NOMO-1 treated with dmso at 0.1 percent for 144 hours (cell line): ENCODE data around the gene CDK6.
"Not testable (repeated sequence)": the region's sequence is repeated elsewhere in the genome, so short reads cannot be mapped to it uniquely, and the experiment has no call there.

Experiments used
- DNase-seq: peaks from one replicate; lab custom pipeline; 2025; ENCODE audit not compliant: unreplicated experiment; lab: John Stamatoyannopoulos, UW

Gene CDK6

DNA sequence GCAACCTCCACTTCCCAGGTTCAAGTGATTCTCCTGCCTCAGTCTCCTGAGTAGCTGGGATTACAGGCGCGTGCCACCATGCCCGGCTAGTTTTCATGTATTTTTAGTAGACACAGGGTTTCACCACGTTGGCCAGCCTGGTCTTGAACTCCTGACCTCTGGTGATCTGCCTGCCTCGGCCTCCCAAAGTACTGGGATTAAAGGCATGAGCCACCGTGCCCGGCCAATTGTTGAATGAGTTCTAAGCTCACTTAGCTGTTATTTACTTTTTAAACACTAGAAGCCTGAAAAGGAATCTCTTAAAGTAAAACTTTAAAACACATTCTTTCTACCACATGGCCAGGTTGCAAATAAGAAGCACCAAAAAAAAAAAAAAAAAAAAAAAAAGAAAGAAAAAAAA lies 231.9 kb downstream of the CDK6 start:
- not testable (repeated sequence) for DNase-seq

DNA sequence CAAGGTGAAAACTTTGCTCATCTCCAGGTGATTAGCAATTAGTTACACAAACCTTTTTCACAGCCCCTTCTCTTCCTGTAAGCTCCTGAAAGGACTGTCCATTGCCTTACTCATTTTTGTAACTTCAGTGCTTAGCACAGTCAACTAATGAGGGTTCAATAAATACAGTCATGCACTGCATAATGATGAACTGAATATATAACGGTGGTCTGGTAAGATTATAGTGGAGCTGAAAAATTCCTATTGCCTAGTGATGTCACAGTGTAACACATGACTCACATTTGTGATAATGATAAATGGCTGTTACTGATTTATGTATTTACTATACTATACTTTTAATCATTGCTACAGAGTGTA lies 233.3 kb downstream of the CDK6 start:
- no peak for DNase-seq

DNA sequence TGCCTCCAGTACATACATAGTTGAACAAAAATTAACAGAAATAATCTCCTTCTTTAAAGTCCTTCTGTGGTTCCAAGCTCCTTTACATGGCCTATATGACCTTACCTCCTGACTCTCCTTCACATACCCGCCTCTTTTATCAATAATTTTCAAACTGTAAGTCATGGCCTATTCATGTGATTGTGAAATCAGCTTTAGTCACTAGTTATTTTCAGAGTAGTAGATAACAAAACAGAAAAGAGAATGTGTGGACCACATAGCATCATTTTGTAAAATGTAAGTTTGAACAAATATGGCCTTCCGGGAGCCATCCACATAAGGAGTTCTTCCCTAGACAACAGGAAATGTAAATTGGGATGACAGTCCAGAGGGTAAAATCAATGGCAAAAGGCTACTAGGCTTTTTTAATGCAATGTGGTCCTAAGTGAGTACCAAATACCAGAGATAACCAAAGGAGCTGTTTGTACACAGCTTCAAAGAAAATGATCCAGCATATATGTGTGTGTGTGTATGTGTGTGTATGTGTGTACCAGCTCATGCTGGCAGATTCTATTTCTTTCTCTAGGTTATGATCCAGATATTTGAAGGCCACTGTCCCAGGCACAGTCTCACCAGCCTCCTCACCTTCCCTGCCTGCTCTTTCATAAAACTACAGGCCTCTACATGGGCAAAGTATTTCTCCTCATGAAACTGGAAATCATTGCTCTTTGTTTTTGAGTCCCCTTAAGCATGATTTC lies 233.9 kb downstream of the CDK6 start:
- peak; percentile 24 for DNase-seq

DNA sequence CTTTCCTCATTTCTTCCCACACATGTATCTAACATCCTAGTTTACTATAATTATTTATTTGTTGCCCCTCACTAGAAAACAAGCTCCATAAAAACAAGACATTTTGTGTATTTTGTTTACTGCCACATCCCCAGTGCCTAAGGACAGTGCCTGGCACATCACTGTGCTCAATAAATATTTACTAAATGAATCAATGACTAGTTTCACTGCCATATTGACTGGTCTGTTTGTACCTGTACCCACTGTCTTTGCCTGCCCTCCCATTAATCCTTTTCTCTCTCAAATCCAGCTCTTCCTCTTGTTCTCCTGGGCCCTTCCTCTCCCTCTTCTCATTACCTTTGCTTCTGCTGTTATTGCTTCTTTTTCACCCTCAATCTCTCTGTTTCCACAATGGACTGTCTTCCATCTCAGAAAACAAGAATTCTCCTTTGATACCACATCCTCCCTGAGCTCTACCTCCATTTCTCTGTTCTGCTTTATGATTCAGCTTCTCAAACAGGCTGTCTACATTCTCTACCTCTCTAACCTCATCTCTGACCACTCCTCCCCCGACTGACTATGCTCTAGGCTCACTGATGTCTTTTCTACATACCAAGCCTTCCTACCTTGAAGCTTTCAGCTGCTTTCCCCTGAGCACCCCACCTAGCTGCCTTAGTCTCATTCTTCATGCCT lies 237.9 kb downstream of the CDK6 start:
- DNase-seq = no peak

DNA sequence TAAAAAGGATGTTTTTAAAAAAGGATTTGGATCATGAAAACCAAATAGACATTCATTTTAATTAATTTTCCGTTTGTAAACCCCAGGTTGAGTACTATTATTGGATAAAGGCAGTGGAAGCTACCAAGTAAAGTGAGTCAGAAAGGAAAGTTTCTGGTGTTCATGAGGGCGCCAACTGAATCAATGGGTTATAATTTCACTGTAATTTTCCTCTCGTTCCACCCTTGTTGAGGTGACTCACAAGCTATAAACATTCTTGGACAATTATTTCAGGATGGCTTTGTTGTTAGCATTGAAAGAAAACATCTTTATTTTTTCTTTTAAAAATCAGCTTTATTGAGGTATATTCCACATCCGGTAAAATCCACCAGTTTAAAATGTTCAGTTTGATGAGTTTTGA lies 241.1 kb downstream of the CDK6 start:
- DNase-seq = no peak

DNA sequence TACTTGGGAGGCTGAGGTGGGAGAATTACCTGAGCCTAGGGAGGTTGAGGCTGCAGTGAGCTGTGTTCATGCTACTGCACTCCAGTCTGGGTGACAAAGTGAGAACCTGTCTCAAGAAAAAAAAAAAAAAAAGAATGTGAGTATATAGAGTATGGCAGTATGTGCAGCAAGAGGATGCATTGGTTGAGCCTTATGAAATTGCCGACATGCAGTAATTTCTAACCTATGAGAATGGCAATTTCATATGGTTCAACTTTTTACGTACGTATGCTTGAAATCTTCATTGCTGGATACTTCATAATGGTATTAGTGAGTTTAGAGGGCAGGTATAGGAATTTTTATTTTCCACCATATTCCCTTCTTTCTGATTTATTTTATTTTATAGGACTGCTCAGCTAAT lies 241.6 kb downstream of the CDK6 start:
- no peak for DNase-seq

DNA sequence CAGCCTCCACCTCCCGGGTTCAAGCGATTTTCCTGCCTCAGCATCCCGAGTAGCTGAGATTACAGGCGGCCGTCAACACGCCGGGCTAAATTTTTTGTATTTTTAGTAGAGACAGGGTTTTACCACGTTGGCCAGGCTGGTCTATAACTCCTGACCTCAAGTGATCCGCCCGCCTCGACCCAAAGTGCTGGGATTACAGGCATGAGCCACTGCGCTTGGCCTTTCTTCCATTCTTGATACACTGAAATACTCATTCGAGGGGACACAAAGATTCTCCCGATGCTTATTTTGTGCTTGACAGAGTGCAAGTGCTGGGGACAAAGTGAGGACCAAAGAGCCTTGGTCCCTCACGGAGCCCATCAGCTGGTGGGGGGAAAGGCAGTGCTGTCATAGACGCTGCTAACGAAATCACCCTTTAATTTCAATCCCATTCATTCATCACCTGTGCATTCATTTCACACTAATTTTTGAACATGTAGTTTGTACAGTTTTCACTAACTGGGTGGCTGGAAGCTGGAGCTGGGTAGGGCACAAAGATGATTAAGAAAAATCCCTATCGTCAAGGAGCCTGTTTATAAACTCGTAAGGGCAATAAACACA lies 245.6 kb downstream of the CDK6 start:
- DNase-seq = no peak

DNA sequence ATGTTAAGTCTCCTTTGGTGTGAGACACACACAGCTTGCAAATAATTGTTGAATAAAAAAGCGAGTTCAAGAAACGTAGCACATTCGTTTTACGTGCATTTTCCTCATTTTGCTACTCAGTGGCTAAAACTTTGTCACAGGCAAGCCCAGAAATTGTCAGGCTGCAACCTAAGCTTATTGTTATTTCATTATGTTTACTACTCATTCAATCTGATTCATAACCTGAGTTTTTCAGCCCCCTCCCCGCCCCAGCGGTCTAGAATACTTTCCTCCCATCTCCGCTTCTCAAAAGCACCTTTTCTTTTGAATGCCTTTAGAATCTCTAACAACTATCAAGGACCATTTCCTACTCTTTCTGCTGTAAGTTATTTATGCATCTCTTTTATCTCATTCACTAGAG lies 247.3 kb downstream of the CDK6 start:
- no peak for DNase-seq

DNA sequence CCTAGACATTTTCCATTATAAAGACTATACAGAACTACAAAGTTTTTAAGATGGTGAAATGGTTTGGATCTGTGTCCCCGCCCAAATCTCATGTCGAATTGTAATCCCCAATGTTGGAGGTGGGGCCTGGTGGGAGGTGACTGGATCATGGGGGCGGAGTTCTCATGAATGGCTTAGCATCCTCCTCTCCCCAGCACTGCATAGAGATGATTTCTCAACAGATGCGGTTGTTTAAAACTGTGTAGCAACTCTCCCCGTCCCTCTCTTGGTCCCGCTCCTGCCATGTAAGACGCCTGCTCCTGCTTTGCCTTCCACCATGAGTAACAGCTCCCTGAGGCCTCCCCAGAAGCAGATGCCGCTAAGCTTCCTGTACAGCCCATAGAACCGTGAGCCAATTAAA lies 247.8 kb downstream of the CDK6 start:
- DNase-seq = peak; percentile 88

DNA sequence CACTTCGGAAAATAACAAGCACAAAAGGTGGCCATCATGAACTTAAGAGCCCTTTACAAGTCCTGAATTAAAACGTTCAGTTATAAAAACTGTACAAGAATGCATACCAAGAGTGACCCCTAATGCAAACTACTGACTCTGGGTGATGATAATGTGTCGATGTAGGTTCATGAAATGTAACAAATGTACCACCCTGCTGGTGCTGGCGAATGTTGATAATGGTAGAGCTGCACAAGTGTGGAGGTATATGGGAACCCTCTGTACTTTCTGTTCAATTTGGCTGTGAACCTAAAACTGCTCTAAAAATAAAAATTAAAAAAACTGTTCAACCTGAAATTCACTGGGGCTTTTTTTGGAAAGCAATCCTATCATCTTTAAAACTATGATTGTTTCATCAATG lies 249.5 kb downstream of the CDK6 start:
- DNase-seq = no peak

DNA sequence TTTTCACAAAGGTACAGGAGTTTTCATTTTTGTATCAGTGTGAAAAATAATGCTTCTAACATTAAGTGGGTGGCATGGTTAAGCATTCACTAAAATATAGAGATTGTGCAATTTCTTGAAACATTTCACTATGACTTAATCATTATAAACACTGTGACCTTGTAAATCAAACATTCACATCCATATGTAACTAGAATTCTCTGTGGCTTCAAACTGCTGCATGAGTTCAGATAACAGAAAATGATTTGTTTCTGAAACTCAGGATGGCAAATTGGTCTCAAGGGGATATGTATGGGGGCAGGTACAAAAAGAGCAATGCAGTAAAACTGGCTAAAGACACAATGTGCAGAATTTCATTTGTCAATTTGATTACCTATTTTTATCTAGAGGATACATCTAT lies 250.0 kb downstream of the CDK6 start:
- no peak for DNase-seq

DNA sequence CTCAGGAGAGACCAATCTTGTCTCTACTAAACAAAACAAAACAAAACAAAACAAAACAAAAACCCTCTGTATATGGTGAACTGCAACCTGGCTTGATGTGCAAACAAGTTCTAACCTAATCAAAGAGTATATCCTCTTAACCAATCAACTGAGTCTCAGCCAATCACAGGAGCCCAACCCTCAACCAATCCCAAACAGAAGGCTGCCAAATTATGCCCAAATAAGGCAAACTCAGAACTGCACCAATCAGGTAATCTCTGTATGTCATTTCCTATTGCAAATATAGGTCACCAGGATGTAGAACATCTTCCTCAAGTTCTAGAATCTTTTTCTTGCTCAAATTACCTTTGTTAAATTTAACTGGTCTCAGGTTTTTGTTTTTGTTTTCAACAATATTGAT lies 251.4 kb downstream of the CDK6 start:
- DNase-seq = no peak

DNA sequence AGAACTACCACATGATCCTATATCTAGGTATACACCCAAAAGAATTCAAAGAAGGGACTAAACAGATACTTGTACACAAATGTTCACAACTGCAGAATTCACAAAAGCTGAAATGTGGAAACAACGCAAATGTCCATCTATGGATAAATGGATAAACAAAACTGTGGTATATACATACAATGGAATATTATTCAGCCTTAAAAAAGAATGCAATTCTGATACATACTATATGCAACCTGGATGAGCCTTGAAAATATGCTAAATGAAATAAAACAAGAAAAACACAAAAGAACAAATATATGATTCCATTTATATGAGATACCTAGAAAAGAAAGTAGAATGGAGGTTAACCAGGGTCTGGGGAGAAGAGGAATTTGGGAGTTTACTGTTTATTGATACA lies 253.4 kb downstream of the CDK6 start:
- DNase-seq = no peak

DNA sequence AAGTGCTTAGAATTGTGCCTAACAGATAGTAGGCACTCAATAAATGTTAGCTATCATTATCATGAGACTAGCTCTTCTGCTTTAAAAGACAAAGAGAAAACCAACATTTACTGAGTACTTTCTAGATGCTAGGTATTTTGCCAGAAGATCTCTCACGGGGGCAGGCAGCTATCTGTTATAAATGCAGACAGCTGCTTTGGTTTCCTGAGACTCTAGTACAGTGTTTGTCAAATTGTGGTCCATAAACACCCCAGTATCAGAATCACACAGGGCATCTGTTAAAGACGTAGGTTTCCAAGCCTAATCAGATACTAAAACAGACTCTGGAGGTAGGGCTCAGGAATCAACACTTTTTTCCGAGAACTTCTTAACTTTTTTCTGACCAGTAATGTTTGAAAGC lies 260.1 kb downstream of the CDK6 start:
- no peak for DNase-seq

DNA sequence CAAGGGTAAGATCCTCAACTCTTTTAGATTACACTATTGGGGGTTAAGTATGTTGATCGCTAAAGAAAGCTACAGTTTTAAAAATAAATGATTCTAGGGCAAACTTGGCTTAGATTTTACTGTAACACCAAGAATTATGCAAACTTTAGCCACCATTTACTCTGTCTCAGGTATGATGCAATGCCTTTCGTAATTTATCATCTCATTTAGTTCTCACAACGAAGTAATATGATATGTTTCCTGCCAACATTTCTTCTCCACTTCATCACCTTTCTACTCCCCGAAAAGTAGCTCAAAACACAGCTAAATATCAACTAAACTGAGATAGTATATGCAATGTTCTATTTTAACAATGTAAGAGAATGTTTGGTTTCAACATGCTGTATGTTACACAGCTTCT lies 267.2 kb downstream of the CDK6 start:
- DNase-seq = no peak

DNA sequence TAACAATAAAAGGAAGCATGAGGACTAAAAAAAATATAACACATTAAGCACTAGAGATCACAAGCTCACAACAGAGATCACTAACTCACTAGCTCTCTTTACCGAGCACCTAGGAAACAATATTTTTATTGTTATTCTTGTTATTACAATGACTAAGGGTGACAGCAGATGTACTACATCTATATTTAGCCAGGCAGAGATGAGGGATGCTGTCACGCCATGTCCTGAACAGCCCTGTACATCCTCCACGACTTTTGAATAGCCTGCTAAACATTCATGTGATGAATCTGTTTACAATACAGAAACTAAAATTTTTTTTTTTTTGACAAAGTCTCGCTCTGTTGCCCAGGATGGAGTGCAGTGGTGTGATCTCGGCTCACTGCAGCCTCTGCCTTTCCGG lies 268.9 kb downstream of the CDK6 start:
- DNase-seq = no peak

DNA sequence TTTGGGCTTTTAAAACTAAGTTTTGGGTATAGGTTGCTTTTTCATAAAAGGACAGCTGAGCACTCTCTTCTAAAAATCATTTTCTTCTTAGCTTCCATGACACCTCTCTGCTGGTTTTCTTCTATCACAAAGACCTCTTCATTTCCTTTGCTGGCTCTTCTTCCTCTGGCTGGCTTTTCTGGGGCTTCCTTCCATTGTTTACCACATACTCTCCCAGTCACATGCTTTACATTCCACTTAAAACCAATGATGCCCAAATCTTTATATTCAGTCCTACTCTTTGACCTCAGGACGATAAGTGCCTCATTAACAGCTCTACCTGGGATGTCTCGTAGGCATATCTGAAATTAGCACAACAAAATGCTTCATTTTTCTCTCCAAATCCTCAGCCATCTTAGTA lies 273.0 kb downstream of the CDK6 start:
- DNase-seq = no peak

DNA sequence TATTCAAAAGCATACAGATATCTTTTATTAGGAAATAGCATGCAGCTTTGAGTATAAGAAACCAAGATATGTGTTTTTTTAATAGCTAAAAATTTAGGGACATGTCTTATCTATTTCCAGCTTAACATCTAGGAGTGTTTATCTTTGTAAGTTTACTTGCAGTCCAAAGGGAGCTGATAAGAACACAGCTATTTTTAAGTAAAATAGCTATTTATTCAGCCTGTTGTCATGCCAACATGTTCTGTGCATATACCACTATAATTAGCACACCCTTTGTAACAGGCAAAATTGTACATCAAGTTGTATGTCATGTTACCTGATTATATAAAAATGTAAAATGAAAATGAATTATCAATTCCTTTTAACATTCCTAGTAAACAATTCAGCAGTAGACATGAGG lies 275.8 kb downstream of the CDK6 start:
- DNase-seq = no peak

DNA sequence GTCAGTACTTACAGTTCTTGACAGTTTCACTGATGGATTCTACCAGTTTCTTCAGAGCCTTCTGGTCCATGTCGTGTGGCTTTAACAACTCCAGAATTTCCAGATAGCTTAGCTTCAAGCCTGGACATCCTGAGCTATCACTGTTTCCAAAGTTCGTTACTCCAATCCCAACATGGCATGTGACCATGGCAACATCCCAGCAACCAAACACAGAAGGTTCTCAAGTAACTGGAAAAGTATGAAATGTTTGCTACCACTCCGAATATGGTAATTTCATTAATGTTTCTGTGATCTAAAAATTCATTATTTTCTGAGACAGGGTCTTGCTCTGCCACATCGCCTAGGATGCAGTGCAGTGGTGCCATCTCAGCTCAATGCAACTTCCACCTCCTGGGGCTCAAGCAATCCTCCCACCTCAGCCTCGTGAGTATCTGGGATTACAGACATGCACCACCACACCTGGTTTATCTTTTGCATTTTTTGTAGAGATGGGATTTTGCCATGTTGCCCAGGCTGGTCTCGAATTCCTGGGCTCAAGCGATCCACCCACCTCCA lies 278.5 kb downstream of the CDK6 start:
- no peak for DNase-seq

DNA sequence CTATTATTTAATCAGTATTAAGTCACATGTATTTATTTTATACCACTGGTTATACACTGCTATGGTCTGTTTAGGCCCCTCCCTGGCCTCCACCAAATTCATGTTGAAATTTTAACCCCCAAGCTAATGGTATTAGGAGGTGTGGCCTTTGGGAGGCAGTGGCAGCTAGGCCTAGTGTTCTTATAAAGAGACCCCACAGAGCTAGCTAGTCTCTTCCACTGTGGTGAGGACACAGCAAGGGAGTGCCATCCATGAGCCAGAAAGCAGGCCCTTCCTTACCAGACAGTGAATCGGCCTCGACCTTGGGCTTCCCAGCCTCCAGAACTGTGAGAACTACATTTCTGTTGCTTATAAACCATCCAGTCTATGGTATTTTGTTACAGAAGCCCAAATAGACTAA lies 279.1 kb downstream of the CDK6 start:
- DNase-seq = no peak
